Endothelial cell (in vitro differentiated cells): Measurements from ENCODE around the gene FHDC1. TPM values are rescaled to one million over a fixed set of nuclear protein-coding genes. Genes with fewer than 3 reads are reported as not detected.

Experiments
- DNase-seq: peaks from one replicate; pipeline ENCODE4 v3.0.0; 2021; ENCODE audit warnings: low spot score
- H3K27ac Mint-ChIP-seq: one replicate; pipeline ENCODE4 v1.8.0; 2021; ENCODE audit warnings: mixed read lengths, inconsistent platforms; ENCODE audit not compliant: unreplicated experiment
- H3K27me3 Mint-ChIP-seq: one replicate; pipeline ENCODE4 v1.8.0; 2021; ENCODE audit warnings: mild to moderate bottlenecking, moderate library complexity, mixed read lengths, inconsistent platforms; ENCODE audit not compliant: unreplicated experiment
- H3K36me3 Mint-ChIP-seq: one replicate; pipeline ENCODE4 v1.8.0; 2021; ENCODE audit warnings: mild to moderate bottlenecking, low read depth, mixed read lengths, inconsistent platforms; ENCODE audit not compliant: unreplicated experiment
- H3K4me1 Mint-ChIP-seq: one replicate; pipeline ENCODE4 v1.8.0; 2021; ENCODE audit warnings: mild to moderate bottlenecking, mixed read lengths, inconsistent platforms; ENCODE audit not compliant: unreplicated experiment
- H3K4me3 Mint-ChIP-seq: one replicate; pipeline ENCODE4 v1.8.0; 2021; ENCODE audit warnings: mild to moderate bottlenecking, mixed read lengths, inconsistent platforms; ENCODE audit not compliant: unreplicated experiment
- H3K9me3 Mint-ChIP-seq: one replicate; pipeline ENCODE4 v1.8.0; 2021; ENCODE audit warnings: mixed read lengths, inconsistent platforms; ENCODE audit not compliant: unreplicated experiment
- total RNA-seq: library from RNA; stranded (reverse); fragmentation: NEBNext Ultra II Directional; extraction: Animal tissue kit (Norgen Biotek cat#: 25700); gene quantifications from one replicate; pipeline ENCODE4 v1.2.1, GENCODE V29; 2021; ENCODE audit not compliant: unreplicated experiment
- TF ChIP-seq, protein P1 (sequence below): fragments of 200-600 bp; sonication (generic); IDR thresholded peaks from one replicate; pipeline ENCODE4 v1.5.0; 2021; ENCODE audit warnings: antibody characterized with exemption; ENCODE audit not compliant: unreplicated experiment

The FHDC1 gene
- total RNA-seq, 1 donor from 2014 or later: 0.90 TPM

DNA sequence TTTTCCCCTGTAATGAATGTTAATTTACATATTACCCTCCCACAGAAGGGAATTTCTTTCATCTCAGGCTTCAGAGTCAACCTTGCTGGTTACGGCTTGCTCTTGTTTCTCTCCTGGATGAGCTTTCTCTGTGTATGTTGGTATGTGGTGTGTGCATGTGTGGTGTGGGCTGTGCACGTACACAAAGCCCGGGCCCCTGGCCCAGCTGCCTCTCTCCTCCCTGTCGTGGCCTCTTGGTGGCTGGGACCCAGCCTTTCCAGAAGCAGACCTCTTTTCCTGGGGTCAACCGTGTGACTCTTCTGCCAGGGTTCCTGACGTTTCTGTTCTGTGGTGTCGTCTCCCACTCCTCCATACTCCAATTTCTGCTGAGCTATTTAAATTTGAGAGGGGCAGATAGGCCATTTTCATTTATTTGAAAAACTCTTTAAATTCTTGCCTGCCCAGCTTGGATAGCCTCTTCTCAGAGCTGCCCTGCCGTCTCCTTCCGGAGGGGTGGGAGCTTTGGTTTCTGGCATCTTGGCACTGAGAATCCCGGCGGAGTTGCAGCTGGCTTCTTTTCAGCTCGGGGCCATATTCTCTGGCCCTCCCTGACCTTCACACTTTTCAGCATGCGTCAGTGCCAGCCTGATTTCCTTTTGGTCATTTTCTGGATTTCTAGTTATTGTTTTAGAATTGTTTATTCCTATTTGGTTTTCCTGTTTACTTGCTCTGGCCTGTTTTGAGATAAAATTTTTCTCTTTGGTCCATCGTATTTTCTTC is 25.1 kb downstream of the FHDC1 start:
- Mint-ChIP-seq H3K9me3 (no peaks in the 10 kb centered on the region), H3K27me3 (no peaks in the 10 kb centered on the region), H3K4me1 (peaks cover 19% of the 10 kb centered on the region), H3K36me3 (no peaks in the 10 kb centered on the region), H3K27ac (peak overlapping the region; percentile 31), H3K4me3 (no peak overlapping the region)
- TF ChIP-seq, protein P1, sequence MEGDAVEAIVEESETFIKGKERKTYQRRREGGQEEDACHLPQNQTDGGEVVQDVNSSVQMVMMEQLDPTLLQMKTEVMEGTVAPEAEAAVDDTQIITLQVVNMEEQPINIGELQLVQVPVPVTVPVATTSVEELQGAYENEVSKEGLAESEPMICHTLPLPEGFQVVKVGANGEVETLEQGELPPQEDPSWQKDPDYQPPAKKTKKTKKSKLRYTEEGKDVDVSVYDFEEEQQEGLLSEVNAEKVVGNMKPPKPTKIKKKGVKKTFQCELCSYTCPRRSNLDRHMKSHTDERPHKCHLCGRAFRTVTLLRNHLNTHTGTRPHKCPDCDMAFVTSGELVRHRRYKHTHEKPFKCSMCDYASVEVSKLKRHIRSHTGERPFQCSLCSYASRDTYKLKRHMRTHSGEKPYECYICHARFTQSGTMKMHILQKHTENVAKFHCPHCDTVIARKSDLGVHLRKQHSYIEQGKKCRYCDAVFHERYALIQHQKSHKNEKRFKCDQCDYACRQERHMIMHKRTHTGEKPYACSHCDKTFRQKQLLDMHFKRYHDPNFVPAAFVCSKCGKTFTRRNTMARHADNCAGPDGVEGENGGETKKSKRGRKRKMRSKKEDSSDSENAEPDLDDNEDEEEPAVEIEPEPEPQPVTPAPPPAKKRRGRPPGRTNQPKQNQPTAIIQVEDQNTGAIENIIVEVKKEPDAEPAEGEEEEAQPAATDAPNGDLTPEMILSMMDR: no peak
- no peak for DNase-seq

DNA sequence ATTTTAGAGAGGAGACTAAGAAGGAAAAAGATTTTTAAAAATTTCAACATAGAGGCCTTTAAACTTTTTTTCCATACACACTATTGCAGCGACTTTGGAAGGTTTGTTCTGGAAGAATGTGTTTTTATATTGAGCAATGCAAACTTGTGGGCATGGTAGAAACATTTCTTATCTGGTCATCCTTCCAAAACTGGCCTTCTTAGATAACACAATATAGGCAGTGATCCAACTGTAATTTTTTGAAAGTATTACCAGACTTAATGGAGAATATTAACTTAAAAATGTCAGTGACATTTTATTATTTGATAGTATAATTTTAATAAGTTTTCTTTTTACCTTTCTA is 25.6 kb downstream of the FHDC1 start:
- TF ChIP-seq, protein P1: no peak
- H3K27ac Mint-ChIP-seq: no peak overlapping the region
- no peak for DNase-seq
- H3K4me3 Mint-ChIP-seq: no peak overlapping the region
- H3K36me3 Mint-ChIP-seq: no peaks in the 10 kb centered on the region
- peaks cover 19% of the 10 kb centered on the region for H3K4me1 Mint-ChIP-seq
- no peaks in the 10 kb centered on the region for H3K27me3 Mint-ChIP-seq
- H3K9me3 Mint-ChIP-seq: no peaks in the 10 kb centered on the region

DNA sequence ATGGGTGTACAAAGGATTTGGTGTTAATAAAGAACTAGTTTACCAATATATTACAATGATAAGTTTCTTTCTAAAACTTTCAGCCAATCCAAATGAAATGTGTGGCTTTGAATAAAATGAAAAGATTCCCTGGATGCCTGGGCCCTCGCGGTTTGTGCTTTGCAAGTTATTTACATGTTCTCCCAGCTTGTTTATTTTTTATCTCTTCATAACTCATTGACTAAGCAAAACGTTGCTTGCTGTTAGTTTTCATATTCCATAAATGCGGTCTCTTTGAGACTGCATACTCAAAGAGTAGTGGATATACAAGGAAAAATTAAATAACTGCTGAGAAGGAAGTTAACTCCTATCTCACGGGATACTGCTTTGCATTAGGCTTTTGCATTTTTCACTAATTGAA is 26.0 kb downstream of the FHDC1 start:
- Mint-ChIP-seq H3K27me3 (no peaks in the 10 kb centered on the region), H3K27ac (no peak overlapping the region), H3K9me3 (no peaks in the 10 kb centered on the region), H3K4me1 (peaks cover 19% of the 10 kb centered on the region), H3K36me3 (no peaks in the 10 kb centered on the region), H3K4me3 (no peak overlapping the region)
- TF ChIP-seq, protein P1: no peak
- no peak for DNase-seq

DNA sequence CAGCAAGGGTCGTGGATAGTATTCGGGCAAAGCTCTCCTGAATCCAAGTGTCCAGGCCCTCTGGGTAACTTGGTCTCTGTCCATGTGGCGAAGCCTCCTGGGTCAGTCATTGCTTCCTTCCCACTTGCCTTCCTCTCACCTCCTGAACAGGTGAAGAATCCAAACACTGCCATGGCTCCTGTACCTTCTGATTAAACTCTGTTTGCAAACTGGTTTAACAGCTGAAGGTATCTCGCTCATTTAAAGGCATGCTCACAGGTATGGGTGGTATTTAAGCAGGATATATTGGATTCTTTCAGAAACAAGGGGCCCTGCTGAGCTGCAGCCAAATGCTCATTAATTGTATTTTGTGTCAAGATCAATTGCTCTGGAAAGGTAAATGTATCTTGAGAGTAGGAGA is 28.2 kb downstream of the FHDC1 start:
- DNase-seq: no peak
- TF ChIP-seq, protein P1: no peak
- no peak overlapping the region for H3K4me3 Mint-ChIP-seq
- no peak overlapping the region for H3K27ac Mint-ChIP-seq
- peaks cover 9% of the 10 kb centered on the region for H3K4me1 Mint-ChIP-seq
- no peaks in the 10 kb centered on the region for H3K36me3 Mint-ChIP-seq
- H3K9me3 Mint-ChIP-seq: no peaks in the 10 kb centered on the region
- peaks cover 2% of the 10 kb centered on the region for H3K27me3 Mint-ChIP-seq

DNA sequence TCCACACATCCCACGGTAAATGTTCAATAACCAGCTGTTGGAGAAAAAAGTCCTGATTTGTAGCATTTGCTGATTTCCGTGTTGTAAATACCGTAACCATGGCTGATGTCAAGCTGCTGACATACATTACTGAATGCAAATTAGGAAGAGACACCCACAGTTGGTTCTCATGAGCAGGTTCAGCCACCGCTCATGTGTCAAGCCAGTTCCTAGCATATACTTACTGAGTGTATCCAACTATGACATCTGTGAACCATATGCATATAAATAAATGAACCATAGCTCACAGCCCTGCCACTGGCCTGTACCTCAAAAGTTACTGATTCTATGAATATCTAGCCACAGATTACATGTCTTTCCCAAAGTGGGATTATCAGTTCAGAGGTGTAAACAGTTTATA is 29.5 kb downstream of the FHDC1 start:
- Mint-ChIP-seq H3K4me3 (no peak overlapping the region), H3K4me1 (peaks cover 9% of the 10 kb centered on the region), H3K27me3 (peaks cover 3% of the 10 kb centered on the region), H3K9me3 (no peaks in the 10 kb centered on the region), H3K27ac (no peak overlapping the region), H3K36me3 (no peaks in the 10 kb centered on the region)
- no peak for DNase-seq
- TF ChIP-seq, protein P1: no peak
